Mesothelial cell of epicardium (in vitro differentiated cells): Measurements from ENCODE around the gene SLC47A1. TPM values are rescaled to one million over a fixed set of nuclear protein-coding genes. Genes with fewer than 3 reads are reported as not detected.

Experiments
- total RNA-seq: library from RNA; stranded (reverse); gene quantifications from 3 replicates; pipeline ENCODE4 v1.2.1, GENCODE V29; 2021

The SLC47A1 gene
- total RNA-seq, 1 donor from 2014 or later: 9.2 TPM

Other genes starting within 250 kb of the SLC47A1 start
- gene B9D1, start 171.1 kb upstream of the SLC47A1 start, total RNA-seq: 20.9 to 26.2 TPM (median 22.2 TPM) in 3 replicates
- 46.0 to 49.0 TPM (median 47.6 TPM) in 3 replicates for gene MAPK7, start 155.4 kb upstream of the SLC47A1 start, total RNA-seq
- gene MFAP4, start 146.7 kb upstream of the SLC47A1 start, total RNA-seq: 194 to 213 TPM (median 210 TPM) in 3 replicates
- gene RNF112, start 122.6 kb upstream of the SLC47A1 start, total RNA-seq: 2.7 to 4.8 TPM (median 4.2 TPM) in 3 replicates
- 76.6 to 78.4 TPM (median 77.2 TPM) in 3 replicates for gene ALDH3A2, start 114.9 kb downstream of the SLC47A1 start, total RNA-seq
- not detected in 3 replicates for gene SLC47A2, start 182.7 kb downstream of the SLC47A1 start, total RNA-seq
- 0.55 to 1.1 TPM (median 0.69 TPM) in 3 replicates for gene ALDH3A1, start 214.4 kb downstream of the SLC47A1 start, total RNA-seq